ENCODE data around the gene APH1B. TPM values are rescaled to one million over a fixed set of nuclear protein-coding genes. Genes with fewer than 3 reads are reported as not detected.
A peak's percentile ranks its signal among the peaks of the same experiment; 100 is the strongest.

The APH1B gene
- total RNA-seq, 1 experiment from 2014 or later: 20.9 TPM

- Histone ChIP-seq H2BK12ac (ENCODE audit: insufficient read length, low read depth, low read length) (no peak overlapping the region), H3K9ac (ENCODE audit: extremely low read depth, insufficient read length, low read length) (no peak overlapping the region), H4K20me1 (ENCODE audit: control insufficient read depth, insufficient read depth, insufficient read length) (no peaks in the 10 kb centered on the region), H3K14ac (ENCODE audit: insufficient read depth, low read length) (no peak overlapping the region), H3K79me1 (ENCODE audit: insufficient read depth, low read depth, low read length, poor library complexity, severe bottlenecking) (no peaks in the 10 kb centered on the region), H2AFZ (ENCODE audit: low read length) (no peak overlapping the region), H3K23me2 (ENCODE audit: insufficient read length, low read depth, low read length, poor library complexity, severe bottlenecking) (no peaks in the 10 kb centered on the region), H4K91ac (ENCODE audit: insufficient read length, low read depth, low read length) (no peak overlapping the region), H3K4ac (ENCODE audit: low read depth, low read length) (no peak overlapping the region), H2BK5ac (ENCODE audit: insufficient read length, low read length) (no peak overlapping the region), H2BK120ac (ENCODE audit: low read depth, low read length, poor library complexity, severe bottlenecking) (no peak overlapping the region), H4K8ac (replicated peaks; ENCODE audit: insufficient read length, low read depth, low read length) (no peak overlapping the region), H2BK15ac (ENCODE audit: low read depth, low read length) (no peak overlapping the region), H2AK5ac (ENCODE audit: insufficient read length, low read length) (no peak overlapping the region), H2BK20ac (ENCODE audit: low read depth, low read length, poor library complexity, severe bottlenecking) (no peak overlapping the region), H3K23ac (ENCODE audit: insufficient read length, low read depth, low read length) (no peak overlapping the region), H3K4me2 (ENCODE audit: insufficient read depth, insufficient read length, low read length) (no peak overlapping the region), H3K9me3 (ENCODE audit: control insufficient read depth, low read depth, low read length) (no peaks in the 10 kb centered on the region), H3K79me2 (ENCODE audit: insufficient read depth, low read length) (no peaks in the 10 kb centered on the region), H3K4me1 (ENCODE audit: insufficient read depth, low read length) (no peaks in the 10 kb centered on the region), H3K27ac (ENCODE audit: insufficient read length, low read depth, low read length) (no peak overlapping the region), H4K5ac (ENCODE audit: insufficient read length, low read depth, low read length) (no peak overlapping the region), H3K27me3 (ENCODE audit: insufficient read depth, low read length) (no peaks in the 10 kb centered on the region), H3K18ac (ENCODE audit: insufficient read length, low read depth, low read length) (no peak overlapping the region), H3T11ph (ENCODE audit: low read length) (no peak overlapping the region), H3K56ac (ENCODE audit: insufficient read length, low read depth, low read length) (no peak overlapping the region)
- DNase-seq: no peak
- Mint-ChIP-seq H3K36me3 (ENCODE audit: insufficient read depth in 1 of 3, low read depth in 3 of 3) (peaks cover 0 to 6% (median 5%) of the 10 kb centered on the region in 3 experiments; a peak in 2 of 7 replicates), H3K9me3 (no peaks in the 10 kb centered on the region), H3K4me3 (no peak overlapping the region), H3K4me1 (0 out of 4 replicates have a peak, but pooled peaks cover 0 to 3% of the 10 kb centered on the region in 2 experiments), H3K27me3 (ENCODE audit: low read depth) (no peaks in the 10 kb centered on the region), H3K27ac (no peak overlapping the region)
- WGBS (ENCODE audit: extremely low coverage, insufficient read length, low lambda C conversion rate): no CpG with 5 or more reads among the region's 4 CpGs
- TF ChIP-seq CTCF (conservative IDR thresholded peaks at IDR 0.05): peak; percentile 84
Measured at GRCh38 chr15:63288778-63289378, 11.5 kb downstream of the APH1B start.
